Gastrocnemius medialis (tissue), 4 donors: Measurements from ENCODE around the gene CHTOP.

Source experiments
- CTCF ChIP-seq, 5 experiments: fragments of 450-650 bp in 3 of 5; fragments of 200-600 bp in 2 of 5; sonication (generic) in 2 of 5; IDR thresholded peaks in 4 of 5; conservative IDR thresholded peaks in 1 of 5; 1 replicate in 4 of 5; 2 replicates in 1 of 5; pipeline ENCODE4 v1.5.1; 2016 to 2019; ENCODE audit warnings: antibody characterized with exemption in 5 of 5, mild to moderate bottlenecking in 3 of 5, moderate library complexity in 3 of 5
- POLR2A ChIP-seq, 2 donors: fragments of 450-650 bp; IDR thresholded peaks; one replicate each; pipeline ENCODE4 v1.6.1; 2017; ENCODE audit warnings: antibody characterized with exemption in 2 of 2, mild to moderate bottlenecking in 2 of 2, moderate library complexity in 2 of 2

GRCh38 chr1:153610334-153610733 is 23.5 kb upstream of the CHTOP start:
- no peak for TF ChIP-seq CTCF (IDR thresholded peaks at IDR 0.05 in 4 of 5, conservative IDR thresholded peaks at IDR 0.05 in 1 of 5)
- no peak for TF ChIP-seq POLR2A (IDR thresholded peaks at IDR 0.05)
